Measurements from ENCODE around the gene CD300LB.

CD300LB gene

DNA sequence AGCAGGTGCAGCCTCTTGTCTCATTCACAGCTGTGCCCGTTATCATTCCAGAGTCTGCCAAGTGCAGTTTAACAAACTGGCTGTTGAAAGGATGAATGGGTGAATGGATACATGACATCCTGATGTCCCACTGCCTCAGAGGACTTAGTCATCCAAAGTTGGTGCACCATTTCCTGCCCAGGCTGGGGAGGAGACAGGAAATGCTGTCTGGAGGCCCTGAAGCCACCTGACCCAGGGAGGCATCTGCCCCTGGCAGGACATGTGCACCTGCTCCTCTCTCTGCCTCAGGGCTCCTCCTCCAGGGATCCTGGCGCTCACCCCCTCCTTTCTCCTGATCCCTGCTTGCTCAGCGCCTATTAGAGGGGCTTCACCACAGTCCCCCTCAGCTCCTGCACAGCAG is 16.5 kb upstream of the CD300LB start:
- no peak for DNase-seq

DNA sequence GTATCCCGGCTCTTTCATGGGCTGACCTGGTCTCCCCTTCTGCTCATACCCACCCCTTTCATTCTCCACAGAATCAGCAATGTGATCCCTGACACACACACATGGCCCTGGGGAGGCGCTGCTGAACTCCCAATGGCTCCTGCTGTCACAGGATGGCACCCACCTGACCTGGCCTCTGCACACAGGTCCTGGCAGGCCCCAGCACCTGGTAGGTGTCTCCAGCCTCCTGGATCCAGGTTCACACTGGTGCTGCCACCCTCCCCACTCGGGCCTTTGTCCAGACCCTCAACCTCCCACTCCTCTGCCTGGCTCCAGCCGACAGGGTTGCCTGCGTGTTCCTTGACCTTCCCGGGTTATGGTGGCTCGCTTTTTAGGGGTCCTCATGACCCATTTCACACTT is 16.0 kb upstream of the CD300LB start:
- DNase-seq: no peak

GRCh38 chr17:74546586-74546985 is 15.3 kb upstream of the CD300LB start:
- DNase-seq: no peak

DNA sequence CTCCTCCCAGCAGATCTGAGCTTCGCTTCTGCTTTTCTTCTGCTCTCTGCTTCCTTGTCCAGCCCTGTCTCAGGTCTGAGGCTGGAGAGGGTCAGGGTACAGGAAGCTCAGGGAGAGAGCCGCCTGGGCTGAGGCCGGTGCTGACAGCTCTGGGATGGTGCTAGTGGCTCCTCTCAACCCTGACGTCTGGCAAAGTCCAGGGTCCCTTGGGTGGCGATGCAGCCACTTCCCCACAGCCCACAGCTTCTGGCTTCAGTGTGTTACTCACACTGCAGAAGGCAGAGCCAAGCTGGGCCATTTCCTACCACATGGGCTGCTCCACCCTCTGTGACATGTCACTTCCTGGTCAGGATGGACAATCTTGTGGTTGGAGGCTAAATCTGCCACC is 14.6 kb upstream of the CD300LB start, which contains the start of gene CD300C:
CD300C (minus strand) TSS at position 273 of the 388 bp plus-strand sequence. CDS start 333 bp downstream, outside the sequence.
- DNase-seq: no peak

- DNase-seq: no peak
Measured at GRCh38 chr17:74544991-74545842, 13.9 kb upstream of the CD300LB start.

DNA sequence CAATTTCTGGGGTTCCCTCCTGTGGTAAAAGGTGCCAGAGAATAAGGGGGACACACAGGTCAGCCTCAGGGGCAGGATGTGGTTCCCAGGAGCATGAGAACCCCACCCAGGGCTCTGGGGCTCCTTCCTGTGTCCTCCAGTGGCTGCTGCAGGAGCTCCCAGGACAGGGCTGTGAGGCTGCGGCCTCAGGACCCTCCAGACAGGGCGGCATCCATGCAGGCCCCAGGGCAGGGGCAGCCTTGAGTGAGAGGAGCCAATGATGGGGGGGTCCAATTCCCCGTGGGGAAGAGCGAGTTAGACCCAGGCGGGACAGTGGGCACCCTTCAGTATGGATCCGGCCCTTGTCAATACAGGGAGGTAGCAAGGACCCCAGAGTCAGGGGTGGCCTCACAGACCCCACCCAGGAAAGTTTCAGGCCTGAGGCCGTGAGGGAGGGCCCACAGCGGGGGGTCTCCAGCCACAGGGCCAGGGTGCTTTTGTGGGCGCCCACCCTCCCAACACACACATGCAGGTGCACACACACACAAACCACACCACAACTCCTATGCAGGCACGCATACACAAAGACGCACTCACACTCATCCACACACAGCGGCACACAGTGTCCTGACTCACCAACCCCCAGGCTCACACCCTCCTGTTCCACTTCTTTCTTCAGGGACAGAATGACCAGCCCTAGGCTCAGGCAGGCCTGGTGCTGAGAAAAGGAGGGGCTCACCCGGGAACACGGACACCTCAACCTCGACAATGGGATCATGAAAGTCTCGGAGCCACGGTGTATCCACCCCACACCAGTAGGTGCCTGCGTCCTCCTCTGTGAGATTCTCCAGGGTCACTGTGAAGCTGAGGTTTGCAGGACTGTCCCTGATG is 12.9 kb upstream of the CD300LB start:
- DNase-seq: no peak

GRCh38 chr17:74543406-74543805 is 12.1 kb upstream of the CD300LB start:
- DNase-seq: no peak

- no peak for DNase-seq
Measured at GRCh38 chr17:74542727-74543383, 11.6 kb upstream of the CD300LB start.

- DNase-seq: no peak
Measured at GRCh38 chr17:74542166-74542565, 10.9 kb upstream of the CD300LB start.

DNA sequence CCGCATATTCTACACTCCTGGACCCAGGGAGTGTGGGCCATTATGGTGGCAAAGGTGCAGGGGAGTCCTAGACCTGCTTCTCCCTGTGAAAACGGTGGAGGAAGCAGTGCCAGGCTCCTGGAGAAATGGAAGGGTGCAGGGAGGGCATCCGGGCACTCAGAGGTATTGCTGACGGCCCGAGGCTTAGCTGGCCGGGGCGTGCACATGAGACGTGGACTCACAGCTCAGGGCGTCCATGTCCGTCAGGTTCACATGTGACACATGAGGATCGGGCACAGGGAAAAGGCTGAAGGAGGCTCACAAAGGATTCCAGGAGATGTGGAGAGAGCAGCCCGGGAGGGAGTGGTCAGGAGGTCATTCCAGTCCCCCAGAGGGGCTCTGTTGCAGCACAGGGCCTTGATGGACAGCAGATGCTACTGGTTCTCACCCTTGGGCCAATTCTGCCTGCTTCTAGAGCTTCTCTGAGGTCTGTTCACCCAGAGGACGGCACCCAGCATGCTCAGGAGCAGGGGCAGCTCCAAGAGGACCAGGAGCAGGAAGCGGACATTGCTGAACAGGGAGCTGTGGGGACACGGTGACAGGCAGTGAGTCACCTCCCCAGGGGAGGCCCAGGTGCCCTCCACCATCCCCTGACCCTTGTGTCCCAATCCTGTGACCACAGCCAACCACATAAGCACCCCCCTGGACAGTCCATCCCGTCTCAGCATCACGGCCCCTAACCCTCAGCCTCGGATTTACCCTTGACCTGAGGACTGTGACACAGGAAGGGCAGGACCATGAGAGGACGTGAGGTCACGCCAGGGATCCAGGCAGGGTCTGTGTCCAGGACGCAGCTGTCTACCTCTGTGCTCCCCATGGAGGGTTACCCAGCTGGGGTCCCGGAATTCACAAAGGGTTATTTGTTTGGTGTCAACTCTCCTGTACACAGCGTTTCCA is 10.2 kb upstream of the CD300LB start:
- DNase-seq: no peak

DNA sequence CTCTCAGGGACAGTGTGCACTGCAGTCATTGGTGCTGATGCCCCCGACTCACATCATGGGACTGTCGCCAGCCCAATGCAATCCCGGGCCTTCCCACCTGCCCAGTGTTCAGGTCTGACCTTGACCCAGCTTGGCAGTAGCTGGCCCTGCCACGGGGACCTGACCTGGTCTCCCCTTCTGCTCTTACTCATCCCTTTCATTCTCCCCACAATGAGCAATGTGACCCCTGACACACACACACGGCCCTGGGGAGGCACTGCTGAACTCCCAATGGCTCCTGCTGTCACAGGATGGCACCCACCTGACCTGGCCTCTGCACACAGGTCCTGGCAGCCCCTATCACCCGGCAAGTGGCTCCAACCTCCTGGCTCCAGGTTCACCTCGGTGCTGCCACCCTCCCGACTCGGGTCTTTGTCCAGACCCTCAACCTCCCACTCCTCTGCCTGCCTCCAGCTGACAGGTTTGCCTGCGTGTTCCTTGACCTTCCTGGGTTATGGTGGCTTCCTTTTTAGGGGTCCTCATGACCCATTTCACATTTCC is 8.1 kb upstream of the CD300LB start:
- no peak for DNase-seq

DNA sequence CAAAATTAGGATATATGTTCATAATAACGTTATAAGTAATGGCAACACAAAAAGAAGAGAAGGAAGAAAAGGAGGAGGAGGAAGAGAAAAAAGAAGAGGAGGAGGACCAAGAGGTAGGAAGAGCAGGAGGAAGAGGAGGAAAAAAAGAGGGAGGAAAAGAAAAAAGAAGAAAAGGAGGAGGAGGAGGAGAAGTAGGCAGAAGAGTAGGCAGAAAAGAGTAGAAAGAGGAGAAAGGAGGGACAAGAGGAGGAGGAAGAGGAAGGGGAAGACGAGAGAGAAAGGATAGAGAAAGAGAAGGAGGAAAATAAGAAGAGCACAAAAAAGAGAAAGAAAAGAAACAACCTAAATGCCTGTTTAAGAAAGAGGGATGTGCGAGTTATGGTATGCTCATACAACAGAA is 5.6 kb upstream of the CD300LB start:
- DNase-seq: no peak

- DNase-seq: no peak
Measured at GRCh38 chr17:74532115-74532514, 840 bp upstream of the CD300LB start.

- no peak for DNase-seq
Measured at GRCh38 chr17:74530831-74531150, 484 bp downstream of the CD300LB start.

- no peak for DNase-seq
Measured at GRCh38 chr17:74529243-74529642, 2.0 kb downstream of the CD300LB start.

GRCh38 chr17:74528491-74529199 is 2.6 kb downstream of the CD300LB start:
- no peak for DNase-seq

- DNase-seq: no peak
Measured at GRCh38 chr17:74527756-74528155, 3.5 kb downstream of the CD300LB start.

DNA sequence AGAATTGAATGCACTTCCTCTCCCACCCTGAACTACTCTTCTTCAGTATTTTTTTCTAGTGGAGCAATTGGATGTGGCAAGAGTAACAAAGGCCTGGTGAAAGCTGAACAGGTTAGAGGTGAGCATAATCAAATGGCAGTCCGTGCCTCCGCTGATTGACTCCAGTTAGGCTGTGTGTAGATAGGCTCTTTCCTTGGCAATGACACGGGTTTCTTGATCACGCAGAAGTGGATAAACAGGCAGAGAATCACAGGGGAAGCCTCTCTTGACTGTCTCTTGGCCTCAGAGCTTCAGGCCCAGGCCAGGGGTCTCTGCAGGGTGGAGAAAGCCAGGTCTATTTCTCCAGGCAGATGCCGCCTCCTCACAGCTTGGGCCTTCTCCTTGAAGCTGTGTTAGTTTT is 4.2 kb downstream of the CD300LB start:
- DNase-seq: no peak

DNA sequence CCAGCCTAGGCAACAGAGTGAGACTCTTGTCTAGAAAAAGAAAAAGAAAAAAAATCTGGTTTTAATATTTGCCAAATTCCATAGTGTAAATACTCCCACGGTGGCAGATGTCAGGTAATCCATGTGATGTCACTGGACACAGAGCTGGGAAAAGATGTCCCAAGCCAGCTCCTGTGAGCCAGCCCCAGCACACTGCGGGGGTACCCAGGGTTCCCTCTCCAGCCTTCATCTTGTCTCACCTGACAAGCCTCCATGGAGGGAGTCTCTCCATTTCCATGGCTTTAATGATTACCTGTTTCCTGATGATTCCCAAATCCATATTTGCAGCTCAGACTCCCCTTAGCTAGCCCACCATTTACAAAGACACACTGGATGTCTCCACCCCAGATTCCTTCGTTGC is 4.6 kb downstream of the CD300LB start:
- DNase-seq: no peak

DNA sequence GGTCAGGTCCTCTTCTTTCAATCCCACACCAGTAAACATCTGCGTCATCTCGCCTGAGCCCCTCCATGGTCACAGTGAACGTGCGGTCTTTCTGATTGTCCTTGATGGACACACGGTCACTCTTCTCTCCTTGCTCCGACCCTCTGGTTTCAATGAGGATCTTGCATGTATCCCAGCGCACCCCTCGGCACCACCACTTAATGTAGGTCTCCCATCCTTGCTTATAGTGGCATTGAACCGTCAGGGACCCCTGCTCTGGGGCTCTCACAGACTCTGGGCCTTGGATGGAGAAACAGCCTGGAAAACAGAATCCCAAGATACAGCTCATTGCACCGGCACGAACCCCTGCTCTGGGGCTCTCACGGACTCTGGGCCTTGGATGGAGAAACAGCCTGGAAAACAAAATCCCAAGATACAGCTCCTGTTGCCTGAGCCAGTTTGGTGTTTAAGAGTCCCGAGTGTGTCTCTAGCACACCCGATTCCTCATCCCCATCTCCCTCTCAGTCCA is 5.4 kb downstream of the CD300LB start:
- DNase-seq: no peak

DNA sequence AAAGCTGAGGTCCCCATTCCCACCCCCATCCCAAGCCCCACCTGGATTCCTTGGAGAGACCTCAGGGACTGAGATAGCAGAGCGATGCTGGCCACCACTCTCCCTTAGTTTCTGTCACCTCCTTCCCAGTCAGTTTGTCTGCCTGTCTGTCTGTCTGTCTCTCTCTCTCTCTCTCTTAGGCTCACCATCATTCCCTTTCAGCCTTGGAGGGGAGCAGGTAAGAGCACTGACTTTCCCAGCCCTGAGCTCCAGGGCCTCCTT is 5.9 kb downstream of the CD300LB start:
- DNase-seq: no peak
